Trophoblast cell (in vitro differentiated cells and primary cell): ENCODE data around the gene SYT1.

Source experiments
- DNase-seq, 2 donors: peaks; one replicate each; pipeline ENCODE4 v3.0.0-alpha.2; 2016
- H2AFZ ChIP-seq: 2 replicates; pipeline ENCODE4 v1.6.1; 2013; ENCODE audit warnings: low read length, moderate library complexity, mild to moderate bottlenecking; ENCODE audit not compliant: insufficient read depth, poor library complexity
- H2AK5ac ChIP-seq: 2 replicates; pipeline ENCODE4 v1.6.1; 2013; ENCODE audit warnings: mild to moderate bottlenecking, low read length
- H2BK120ac ChIP-seq: 2 replicates; pipeline ENCODE4 v1.6.1; 2013; ENCODE audit warnings: low read length, mild to moderate bottlenecking, moderate library complexity; ENCODE audit not compliant: insufficient read depth, poor library complexity
- H2BK12ac ChIP-seq: 2 replicates; pipeline ENCODE4 v1.6.1; 2013; ENCODE audit warnings: mild to moderate bottlenecking, low read length, moderate library complexity
- H2BK5ac ChIP-seq: 2 replicates; pipeline ENCODE4 v1.6.1; 2013; ENCODE audit warnings: low read length, low read depth, moderate library complexity, mild to moderate bottlenecking; ENCODE audit not compliant: poor library complexity
- H3K14ac ChIP-seq: 2 replicates; pipeline ENCODE4 v1.6.1; 2013; ENCODE audit warnings: mild to moderate bottlenecking, low read length
- H3K18ac ChIP-seq: 2 replicates; pipeline ENCODE4 v1.6.1; 2013; ENCODE audit warnings: mild to moderate bottlenecking, low read length
- H3K23ac ChIP-seq: 2 replicates; pipeline ENCODE4 v1.6.1; 2013; ENCODE audit warnings: low read length
- H3K27ac ChIP-seq: 2 replicates; pipeline ENCODE4 v1.5.1; 2013; ENCODE audit warnings: low read depth, mild to moderate bottlenecking, inconsistent platforms, low read length, moderate library complexity
- H3K27me3 ChIP-seq: 2 replicates; pipeline ENCODE4 v1.6.1; 2013; ENCODE audit warnings: inconsistent platforms, mild to moderate bottlenecking, low read length, moderate library complexity; ENCODE audit not compliant: insufficient read depth
- H3K36me3 ChIP-seq, 2 experiments: 1 replicate in 1 of 2; 2 replicates in 1 of 2; pipeline ENCODE4 v1.6.1; 2013; ENCODE audit warnings: low read length in 2 of 2, mild to moderate bottlenecking in 2 of 2, moderate library complexity in 1 of 2; ENCODE audit not compliant: insufficient read depth in 2 of 2, control insufficient read depth in 1 of 2
- H3K4ac ChIP-seq: 2 replicates; pipeline ENCODE4 v1.6.1; 2013; ENCODE audit warnings: low read depth, mild to moderate bottlenecking, low read length, moderate library complexity
- H3K4me1 ChIP-seq, 2 experiments: 1 replicate in 1 of 2; 2 replicates in 1 of 2; pipeline ENCODE4 v1.6.1; 2013; ENCODE audit warnings: low read length in 2 of 2, mild to moderate bottlenecking in 2 of 2, moderate library complexity in 1 of 2; ENCODE audit not compliant: insufficient read depth in 2 of 2, control insufficient read depth in 1 of 2
- H3K4me2 ChIP-seq: 2 replicates; pipeline ENCODE4 v1.6.1; 2013; ENCODE audit warnings: inconsistent platforms, mild to moderate bottlenecking, low read length, moderate library complexity
- H3K4me3 ChIP-seq: 2 replicates; pipeline ENCODE4 v1.5.1; 2013; ENCODE audit warnings: mild to moderate bottlenecking, low read depth, low read length, inconsistent platforms
- H3K79me1 ChIP-seq: one replicate; pipeline ENCODE4 v1.6.1; 2013; ENCODE audit warnings: low read length
- H3K79me2 ChIP-seq: 2 replicates; pipeline ENCODE4 v1.6.1; 2013; ENCODE audit warnings: low read length, mild to moderate bottlenecking; ENCODE audit not compliant: control insufficient read depth, insufficient read depth, poor library complexity
- H3K9ac ChIP-seq: 2 replicates; pipeline ENCODE4 v1.6.1; 2013; ENCODE audit warnings: mild to moderate bottlenecking, low read length
- H3K9me3 ChIP-seq: 2 replicates; pipeline ENCODE4 v1.6.1; 2013; ENCODE audit warnings: low read depth, mild to moderate bottlenecking, control low read depth, inconsistent platforms, low read length; ENCODE audit not compliant: insufficient read depth
- H4K12ac ChIP-seq: 2 replicates; pipeline ENCODE4 v1.6.1; 2013; ENCODE audit warnings: low read depth, mild to moderate bottlenecking, low read length, moderate library complexity
- H4K8ac ChIP-seq: 2 replicates; pipeline ENCODE4 v1.6.1; 2013; ENCODE audit warnings: low read depth, mild to moderate bottlenecking, low read length, moderate library complexity
- H4K91ac ChIP-seq: one replicate; pipeline ENCODE4 v1.6.1; 2013; ENCODE audit warnings: low read depth, mild to moderate bottlenecking, low read length, moderate library complexity
- WGBS: extraction: QIAGEN DNeasy Blood & Tissue Kit; methylation state at CpG from one replicate; pipeline ENCODE4 v1.1.7; 2013; ENCODE audit warnings: missing lambda C conversion rate; ENCODE audit not compliant: insufficient read length, insufficient coverage; ENCODE audit errors: extremely low coverage; 5-methylcytosine and 5-hydroxymethylcytosine counted together

SYT1 gene

DNA sequence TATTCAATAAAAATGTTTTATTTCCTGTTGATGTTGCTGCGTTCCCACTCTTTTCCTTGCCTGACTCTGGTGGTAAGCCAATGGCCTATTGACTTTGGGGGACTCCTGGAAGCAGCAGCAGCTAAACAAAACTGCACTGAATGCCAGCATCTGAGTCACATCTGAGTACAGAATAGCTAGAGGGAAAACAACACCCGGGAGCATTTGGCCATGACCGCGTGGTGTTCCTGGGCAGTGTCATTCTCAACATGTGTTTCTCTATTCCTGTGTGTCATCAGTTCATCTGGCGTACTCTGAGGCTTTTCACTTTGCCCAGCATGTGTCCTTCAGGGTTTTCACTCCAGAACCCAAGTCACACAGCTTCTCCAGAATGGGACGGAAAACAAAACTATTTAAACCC lies 587.4 kb downstream of the SYT1 start:
- H2BK120ac ChIP-seq = no peak overlapping the region
- peaks cover 11 to 13% of the 10 kb centered on the region in 2 experiments for H3K4me1 ChIP-seq
- DNase-seq = peak; percentile 84 to 88
- no peak overlapping the region for H2BK12ac ChIP-seq
- no peak overlapping the region for H3K4me2 ChIP-seq
- H3K4me3 ChIP-seq = no peak overlapping the region
- no peak overlapping the region for H2AK5ac ChIP-seq
- no peak overlapping the region for H3K4ac ChIP-seq
- no peak overlapping the region for H2BK5ac ChIP-seq
- H2AFZ ChIP-seq = no peak overlapping the region
- no peaks in the 10 kb centered on the region for H3K79me2 ChIP-seq
- H3K27me3 ChIP-seq = no peaks in the 10 kb centered on the region
- no peak overlapping the region for H3K23ac ChIP-seq
- H3K9ac ChIP-seq = no peak overlapping the region
- H3K18ac ChIP-seq = no peak overlapping the region
- no peaks in the 10 kb centered on the region for H3K36me3 ChIP-seq
- no peak overlapping the region for H4K91ac ChIP-seq
- H4K8ac ChIP-seq = no peak overlapping the region
- no CpG with 5 or more reads among the region's 6 CpGs for WGBS
- peaks cover 2% of the 10 kb centered on the region for H3K79me1 ChIP-seq
- no peak overlapping the region for H3K27ac ChIP-seq
- H4K12ac ChIP-seq = no peak overlapping the region
- no peak overlapping the region for H3K14ac ChIP-seq
- no peaks in the 10 kb centered on the region for H3K9me3 ChIP-seq

DNA sequence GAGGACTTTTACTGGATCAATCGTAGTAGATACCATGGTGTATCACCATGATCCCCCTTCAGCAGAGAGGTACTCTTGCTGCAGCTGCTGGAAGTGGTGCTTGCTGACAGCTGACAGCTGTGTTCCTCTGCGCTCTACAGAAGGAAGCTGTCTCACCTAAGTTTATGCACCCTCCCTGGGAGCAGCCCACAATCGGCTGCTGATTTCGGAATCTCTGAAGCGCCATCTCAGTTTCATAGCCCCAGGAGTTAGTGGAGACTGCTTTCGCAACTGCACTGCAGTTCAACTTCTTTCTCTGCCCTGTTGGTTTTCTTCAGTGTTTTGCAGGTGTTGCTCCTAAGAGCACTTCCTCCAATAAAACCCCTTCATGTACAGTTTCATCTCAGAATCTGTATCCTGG lies 588.3 kb downstream of the SYT1 start:
- no peaks in the 10 kb centered on the region for H3K36me3 ChIP-seq
- DNase-seq = peak; percentile 69 to 84
- no peak overlapping the region for H2AFZ ChIP-seq
- no peaks in the 10 kb centered on the region for H3K9me3 ChIP-seq
- no peak overlapping the region for H4K12ac ChIP-seq
- H4K8ac ChIP-seq = no peak overlapping the region
- H3K79me1 ChIP-seq = peaks cover 2% of the 10 kb centered on the region
- peaks cover 11 to 13% of the 10 kb centered on the region in 2 experiments for H3K4me1 ChIP-seq
- no peak overlapping the region for H3K23ac ChIP-seq
- WGBS = no CpG with 5 or more reads among the region's 6 CpGs
- H3K14ac ChIP-seq = no peak overlapping the region
- H2AK5ac ChIP-seq = no peak overlapping the region
- no peak overlapping the region for H3K18ac ChIP-seq
- H3K27me3 ChIP-seq = no peaks in the 10 kb centered on the region
- H2BK5ac ChIP-seq = no peak overlapping the region
- H3K4me2 ChIP-seq = no peak overlapping the region
- no peaks in the 10 kb centered on the region for H3K79me2 ChIP-seq
- H3K4ac ChIP-seq = no peak overlapping the region
- no peak overlapping the region for H3K9ac ChIP-seq
- no peak overlapping the region for H4K91ac ChIP-seq
- H2BK120ac ChIP-seq = no peak overlapping the region
- H2BK12ac ChIP-seq = no peak overlapping the region
- no peak overlapping the region for H3K27ac ChIP-seq
- no peak overlapping the region for H3K4me3 ChIP-seq

DNA sequence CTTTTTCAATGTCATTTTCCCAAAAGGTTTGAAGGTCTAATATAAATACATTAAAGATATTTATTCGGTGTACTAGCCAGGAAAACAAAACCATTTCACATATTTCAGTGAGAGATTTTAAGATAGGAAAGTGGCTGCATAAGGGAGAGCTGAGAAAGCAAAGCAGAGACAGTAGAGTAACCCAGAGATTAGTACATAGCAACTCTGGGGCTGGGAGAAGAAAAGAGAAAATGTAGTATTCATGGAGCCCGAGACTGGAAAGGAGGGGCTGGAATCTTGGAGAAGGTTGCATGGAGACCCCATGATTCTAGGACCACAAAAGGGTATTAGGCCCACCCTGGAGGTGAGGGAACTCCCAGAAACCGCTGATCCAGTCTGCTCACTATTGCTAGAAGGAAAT lies 589.2 kb downstream of the SYT1 start:
- H2BK12ac ChIP-seq = no peak overlapping the region
- peak in 1 of 2 donors; percentile 10 for DNase-seq
- H3K4me2 ChIP-seq = no peak overlapping the region
- H4K91ac ChIP-seq = peak overlapping the region; percentile 43
- H3K4me3 ChIP-seq = no peak overlapping the region
- no peaks in the 10 kb centered on the region for H3K27me3 ChIP-seq
- H3K27ac ChIP-seq = peak overlapping the region; percentile 20
- no peak overlapping the region for H3K9ac ChIP-seq
- H3K4ac ChIP-seq = no peak overlapping the region
- H3K14ac ChIP-seq = peak overlapping the region; percentile 70
- no peak overlapping the region for H2BK5ac ChIP-seq
- no peak overlapping the region for H3K18ac ChIP-seq
- H2AFZ ChIP-seq = no peak overlapping the region
- no peaks in the 10 kb centered on the region for H3K79me2 ChIP-seq
- no peak overlapping the region for H4K8ac ChIP-seq
- H3K9me3 ChIP-seq = no peaks in the 10 kb centered on the region
- H3K23ac ChIP-seq = no peak overlapping the region
- H3K36me3 ChIP-seq = no peaks in the 10 kb centered on the region
- H3K79me1 ChIP-seq = peaks cover 2% of the 10 kb centered on the region
- H4K12ac ChIP-seq = no peak overlapping the region
- no peak overlapping the region for H2AK5ac ChIP-seq
- H3K4me1 ChIP-seq = peaks cover 11 to 13% of the 10 kb centered on the region in 2 experiments
- H2BK120ac ChIP-seq = peak overlapping the region; percentile 24
- WGBS = no CpG with 5 or more reads among the region's 3 CpGs

DNA sequence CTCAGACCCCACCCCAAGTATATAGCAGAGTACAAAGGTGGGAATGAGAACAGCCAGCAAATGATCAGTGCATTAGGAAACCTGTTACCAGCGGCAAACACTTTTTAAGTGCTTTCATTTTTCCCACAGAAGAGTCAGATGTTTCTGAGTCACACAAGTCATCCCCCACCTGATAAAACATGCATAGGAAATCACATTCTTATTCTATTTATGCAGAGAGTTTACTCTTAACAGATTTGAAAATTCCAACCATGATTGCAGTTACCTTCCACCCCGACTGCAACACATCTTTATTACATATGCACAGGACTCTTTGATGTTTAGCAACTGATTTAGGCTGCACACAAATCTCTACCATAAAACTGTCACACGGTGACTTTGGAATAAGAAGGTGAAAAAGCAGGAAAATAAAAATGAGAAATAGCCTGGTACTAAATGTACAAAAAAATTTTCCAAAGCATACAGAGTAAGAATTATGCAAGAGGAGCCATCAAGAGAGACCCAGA lies 589.8 kb downstream of the SYT1 start:
- Histone ChIP-seq H3K4me3 (no peak overlapping the region), H4K91ac (no peak overlapping the region), H4K8ac (no peak overlapping the region)

More for the DNA sequence above, 589.8 kb downstream of the SYT1 start:
- H3K4me2 ChIP-seq = no peak overlapping the region
- no peaks in the 10 kb centered on the region for H3K9me3 ChIP-seq
- no peak overlapping the region for H3K18ac ChIP-seq
- H3K27me3 ChIP-seq = no peaks in the 10 kb centered on the region
- peaks cover 11 to 13% of the 10 kb centered on the region in 2 experiments for H3K4me1 ChIP-seq
- WGBS = no CpG with 5 or more reads among the region's 3 CpGs
- H3K79me2 ChIP-seq = no peaks in the 10 kb centered on the region
- no peak overlapping the region for H2BK120ac ChIP-seq
- no peak overlapping the region for H4K12ac ChIP-seq
- H3K14ac ChIP-seq = peak overlapping the region; percentile 70
- H2AK5ac ChIP-seq = no peak overlapping the region
- no peaks in the 10 kb centered on the region for H3K36me3 ChIP-seq
- H3K27ac ChIP-seq = no peak overlapping the region
- H2BK12ac ChIP-seq = no peak overlapping the region
- no peak overlapping the region for H2AFZ ChIP-seq
- H3K79me1 ChIP-seq = peaks cover 2% of the 10 kb centered on the region
- H2BK5ac ChIP-seq = no peak overlapping the region
- H3K9ac ChIP-seq = no peak overlapping the region
- no peak overlapping the region for H3K4ac ChIP-seq
- no peak overlapping the region for H3K23ac ChIP-seq
- DNase-seq = peak in 1 of 2 donors; percentile 31
